Loucy (cell line): ENCODE data around the gene ZFHX3.

ENCODE experiments used
- H2AFZ ChIP-seq: fragments of 200-600 bp; sonication (generic); 2 replicates; pipeline ENCODE4 v1.6.0; 2016; ENCODE audit warnings: antibody characterized with exemption, mild to moderate bottlenecking, low read length, moderate library complexity
- H3F3A ChIP-seq: fragments of 200-600 bp; 2 replicates; pipeline ENCODE4 v1.6.0; 2016; ENCODE audit warnings: antibody characterized with exemption, low read depth, mild to moderate bottlenecking
- H3K27me3 ChIP-seq: fragments of 200-600 bp; sonication (generic); 2 replicates; pipeline ENCODE4 v1.6.1; 2014; ENCODE audit warnings: low read length, mild to moderate bottlenecking; ENCODE audit not compliant: insufficient read depth, poor library complexity, severe bottlenecking
- H3K36me3 ChIP-seq: fragments of 200-600 bp; sonication (generic); 2 replicates; pipeline ENCODE4 v1.6.1; 2016; ENCODE audit warnings: low read length; ENCODE audit not compliant: insufficient read depth
- H3K4me1 ChIP-seq: fragments of 200-600 bp; sonication (generic); 2 replicates; pipeline ENCODE4 v1.5.1; 2014; ENCODE audit warnings: low read length, mild to moderate bottlenecking; ENCODE audit not compliant: insufficient read depth, poor library complexity, severe bottlenecking
- H3K4me2 ChIP-seq: fragments of 200-600 bp; sonication (generic); 2 replicates; pipeline ENCODE4 v1.6.0; 2014; ENCODE audit warnings: antibody characterized with exemption, low read length, low read depth, mild to moderate bottlenecking; ENCODE audit not compliant: poor library complexity, severe bottlenecking
- H3K4me3 ChIP-seq: fragments of 200-600 bp; sonication (generic); 2 replicates; pipeline ENCODE4 v1.5.1; 2014; ENCODE audit warnings: low read length, mild to moderate bottlenecking, mixed read lengths; ENCODE audit not compliant: poor library complexity, severe bottlenecking
- H3K79me2 ChIP-seq: fragments of 200-600 bp; sonication (generic); 2 replicates; pipeline ENCODE4 v1.6.1; 2014; ENCODE audit warnings: low read length; ENCODE audit not compliant: insufficient read depth
- H3K9ac ChIP-seq: fragments of 200-600 bp; sonication (generic); 2 replicates; pipeline ENCODE4 v1.6.0; 2014; ENCODE audit warnings: mild to moderate bottlenecking, low read depth, low read length, moderate library complexity; ENCODE audit not compliant: poor library complexity, severe bottlenecking
- H3K9me2 ChIP-seq: fragments of 200-600 bp; sonication (generic); replicated peaks from 2 replicates; pipeline ENCODE4 v1.6.1; 2016; ENCODE audit warnings: low read depth, low read length, mixed read lengths
- H3K9me3 ChIP-seq: fragments of 200-600 bp; sonication (generic); 2 replicates; pipeline ENCODE4 v1.6.1; 2014; ENCODE audit warnings: mild to moderate bottlenecking, antibody characterized with exemption, low read length, low read depth; ENCODE audit not compliant: insufficient read depth
- H4K20me1 ChIP-seq: fragments of 200-600 bp; sonication (generic); 2 replicates; pipeline ENCODE4 v1.6.0; 2014; ENCODE audit warnings: antibody characterized with exemption, low read length, mild to moderate bottlenecking; ENCODE audit not compliant: insufficient read depth, poor library complexity, severe bottlenecking
- CTCF ChIP-seq: fragments of 200-600 bp; sonication (generic); conservative IDR thresholded peaks from 2 replicates; pipeline ENCODE4 v1.5.1; 2014; ENCODE audit warnings: mild to moderate bottlenecking, antibody characterized with exemption, low read length
- EZH2phosphoT487 ChIP-seq: fragments of 200-600 bp; IDR thresholded peaks from 2 replicates; pipeline ENCODE4 v1.6.1; 2018; ENCODE audit warnings: antibody characterized with exemption, mild to moderate bottlenecking, moderate library complexity, borderline replicate concordance

Gene ZFHX3

GRCh38 chr16:72809446-72809845, 238.5 kb downstream of the ZFHX3 start:
- Histone ChIP-seq H3K27me3 (no peaks in the 10 kb centered on the region), H3K4me3 (no peak overlapping the region), H4K20me1 (no peaks in the 10 kb centered on the region), H3K9ac (no peak overlapping the region), H3K9me2 (no peaks in the 10 kb centered on the region), H3K4me1 (peaks cover 22% of the 10 kb centered on the region), H3K36me3 (peaks cover 6% of the 10 kb centered on the region; the same call in 1 of the 2 replicates), H3K79me2 (no peaks in the 10 kb centered on the region), H3K4me2 (no peak overlapping the region), H3F3A (no peaks in the 10 kb centered on the region), H2AFZ (no peak overlapping the region), H3K9me3 (no peaks in the 10 kb centered on the region)
- no peak for TF ChIP-seq EZH2phosphoT487
- TF ChIP-seq CTCF = no peak

- Histone ChIP-seq H3K27me3 (no peaks in the 10 kb centered on the region), H2AFZ (no peak overlapping the region), H3K9me2 (no peaks in the 10 kb centered on the region), H3K79me2 (no peaks in the 10 kb centered on the region), H3K9me3 (no peaks in the 10 kb centered on the region), H3K36me3 (peaks cover 6% of the 10 kb centered on the region; the same call in 1 of the 2 replicates), H3K4me1 (peaks cover 22% of the 10 kb centered on the region), H4K20me1 (no peaks in the 10 kb centered on the region), H3K4me2 (no peak overlapping the region), H3F3A (no peaks in the 10 kb centered on the region), H3K4me3 (no peak overlapping the region), H3K9ac (no peak overlapping the region)
- TF ChIP-seq CTCF (no peak), EZH2phosphoT487 (no peak)
Measured at GRCh38 chr16:72808754-72809153, 239.2 kb downstream of the ZFHX3 start.

- Histone ChIP-seq H3K4me3 (no peak overlapping the region), H3K9me3 (no peaks in the 10 kb centered on the region), H3F3A (no peaks in the 10 kb centered on the region), H3K4me2 (peak overlapping the region; percentile 5), H3K79me2 (no peaks in the 10 kb centered on the region), H4K20me1 (no peaks in the 10 kb centered on the region), H3K9ac (no peak overlapping the region), H3K36me3 (peaks cover 6% of the 10 kb centered on the region; the same call in 1 of the 2 replicates), H3K9me2 (no peaks in the 10 kb centered on the region), H3K27me3 (no peaks in the 10 kb centered on the region), H3K4me1 (peaks cover 22% of the 10 kb centered on the region), H2AFZ (no peak overlapping the region)
- TF ChIP-seq CTCF (no peak), EZH2phosphoT487 (no peak)
Measured at GRCh38 chr16:72807245-72807644, 240.7 kb downstream of the ZFHX3 start.
